Measurements from ENCODE around the gene EXOSC10. TPM values are rescaled to one million over a fixed set of nuclear protein-coding genes. Genes with fewer than 3 reads are reported as not detected.

EXOSC10 gene
- total and polyA plus RNA-seq, 9 of the 15 experiments (the other 6 are each of a cell fraction or from before 2014, with no cell fraction given) = 23.4 to 150 (median 105) TPM

DNA sequence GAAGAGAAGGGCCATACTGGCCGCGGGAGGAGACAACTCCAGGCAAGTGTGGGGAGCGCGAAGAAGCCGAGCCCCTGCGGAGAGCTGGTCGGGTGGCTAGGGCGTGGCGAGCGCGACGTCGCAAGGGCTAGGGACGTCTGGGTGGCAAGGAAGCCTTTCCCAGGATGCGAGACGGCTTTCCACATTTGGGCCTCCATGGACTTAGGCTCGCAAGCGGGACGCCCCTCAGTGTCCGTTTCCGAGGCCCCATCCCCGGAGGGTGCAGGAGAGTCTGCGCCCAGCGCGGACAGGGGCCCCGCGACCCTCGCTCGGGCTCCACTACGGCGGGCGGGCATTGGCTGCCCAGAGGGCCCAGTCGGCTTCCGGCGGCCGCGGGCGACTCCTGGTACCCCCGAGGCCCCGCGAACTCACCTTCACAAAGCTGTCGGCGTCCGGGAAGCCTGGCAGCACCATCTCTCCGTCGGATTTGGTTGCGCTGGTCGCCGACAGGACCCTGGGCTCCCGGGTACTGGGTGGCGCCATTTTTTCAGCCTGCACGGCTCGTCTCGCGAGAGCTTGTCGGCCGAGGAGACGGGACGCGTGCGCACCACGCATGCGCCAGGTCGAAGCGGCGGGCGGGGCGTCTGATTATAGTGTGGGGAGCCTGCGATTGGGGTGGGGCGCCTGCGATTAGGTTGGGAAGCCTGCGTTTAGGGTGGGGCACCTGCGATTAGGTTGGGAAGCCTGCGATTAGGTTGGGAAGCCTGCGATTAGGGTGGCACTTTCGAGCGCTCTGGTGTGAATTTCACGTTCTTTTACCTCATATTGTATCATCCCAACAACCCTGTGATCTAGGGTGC is at the start of gene EXOSC10 (continued):
- 0 out of 4 replicates have a peak, but pooled peaks of 1 of the 2 experiments have one; percentile 78 for TF ChIP-seq HDAC1 (IDR thresholded peaks at IDR 0.05)
- TF ChIP-seq HNRNPLL (IDR thresholded peaks at IDR 0.05; ENCODE audit: low read depth, low read length, poor library complexity, severe bottlenecking) = peak; percentile 51
- TF ChIP-seq SP1 (CRISPR knock-in tag; IDR thresholded peaks at IDR 0.05) = peak; percentile 43; the same call in 1 of the 2 replicates
- TF ChIP-seq KAT8 (IDR thresholded peaks at IDR 0.05; ENCODE audit: low read depth) = no peak
- no peak for TF ChIP-seq ETV6 (IDR thresholded peaks at IDR 0.05; ENCODE audit: borderline replicate concordance in 1 of 2, low read depth in 2 of 2, low read length in 1 of 2)
- TF ChIP-seq ETV6 (CRISPR knock-in tag; IDR thresholded peaks at IDR 0.05; ENCODE audit: borderline replicate concordance) = no peak
- TF ChIP-seq OTX1 (CRISPR knock-in tag; IDR thresholded peaks at IDR 0.05) = peak; percentile 57; the same call in 1 of the 2 replicates
- TF ChIP-seq SIN3B (IDR thresholded peaks at IDR 0.05; ENCODE audit: low read depth) = peak; percentile 96
- TF ChIP-seq ZNF699 (CRISPR knock-in tag; IDR thresholded peaks at IDR 0.05; ENCODE audit: insufficient replicate concordance) = no peak
- 0 out of 2 replicates have a peak, but pooled peaks have one; percentile 30 for TF ChIP-seq TCF7 (IDR thresholded peaks at IDR 0.05; ENCODE audit: borderline replicate concordance)
- TF ChIP-seq EWSR1 (IDR thresholded peaks at IDR 0.05; ENCODE audit: borderline replicate concordance, low read depth, partially characterized antibody) = no peak
- TF ChIP-seq HSF4 (CRISPR knock-in tag; IDR thresholded peaks at IDR 0.05; ENCODE audit: borderline replicate concordance) = no peak
- TF ChIP-seq RFX7 (CRISPR knock-in tag; IDR thresholded peaks at IDR 0.05) = no peak
- TF ChIP-seq, protein P1, sequence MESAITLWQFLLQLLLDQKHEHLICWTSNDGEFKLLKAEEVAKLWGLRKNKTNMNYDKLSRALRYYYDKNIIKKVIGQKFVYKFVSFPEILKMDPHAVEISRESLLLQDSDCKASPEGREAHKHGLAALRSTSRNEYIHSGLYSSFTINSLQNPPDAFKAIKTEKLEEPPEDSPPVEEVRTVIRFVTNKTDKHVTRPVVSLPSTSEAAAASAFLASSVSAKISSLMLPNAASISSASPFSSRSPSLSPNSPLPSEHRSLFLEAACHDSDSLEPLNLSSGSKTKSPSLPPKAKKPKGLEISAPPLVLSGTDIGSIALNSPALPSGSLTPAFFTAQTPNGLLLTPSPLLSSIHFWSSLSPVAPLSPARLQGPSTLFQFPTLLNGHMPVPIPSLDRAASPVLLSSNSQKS (CRISPR knock-in tag; IDR thresholded peaks at IDR 0.05) = no peak
- TF ChIP-seq, protein P2, sequence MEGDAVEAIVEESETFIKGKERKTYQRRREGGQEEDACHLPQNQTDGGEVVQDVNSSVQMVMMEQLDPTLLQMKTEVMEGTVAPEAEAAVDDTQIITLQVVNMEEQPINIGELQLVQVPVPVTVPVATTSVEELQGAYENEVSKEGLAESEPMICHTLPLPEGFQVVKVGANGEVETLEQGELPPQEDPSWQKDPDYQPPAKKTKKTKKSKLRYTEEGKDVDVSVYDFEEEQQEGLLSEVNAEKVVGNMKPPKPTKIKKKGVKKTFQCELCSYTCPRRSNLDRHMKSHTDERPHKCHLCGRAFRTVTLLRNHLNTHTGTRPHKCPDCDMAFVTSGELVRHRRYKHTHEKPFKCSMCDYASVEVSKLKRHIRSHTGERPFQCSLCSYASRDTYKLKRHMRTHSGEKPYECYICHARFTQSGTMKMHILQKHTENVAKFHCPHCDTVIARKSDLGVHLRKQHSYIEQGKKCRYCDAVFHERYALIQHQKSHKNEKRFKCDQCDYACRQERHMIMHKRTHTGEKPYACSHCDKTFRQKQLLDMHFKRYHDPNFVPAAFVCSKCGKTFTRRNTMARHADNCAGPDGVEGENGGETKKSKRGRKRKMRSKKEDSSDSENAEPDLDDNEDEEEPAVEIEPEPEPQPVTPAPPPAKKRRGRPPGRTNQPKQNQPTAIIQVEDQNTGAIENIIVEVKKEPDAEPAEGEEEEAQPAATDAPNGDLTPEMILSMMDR (IDR thresholded peaks at IDR 0.05 in 2 of 3, conservative IDR thresholded peaks at IDR 0.05 in 1 of 3; ENCODE audit: insufficient read depth in 2 of 3, low read depth in 1 of 3, low read length in 3 of 3) = no peak
- TF ChIP-seq KLF1 (tag; IDR thresholded peaks at IDR 0.05) = peak; percentile 83
- no peak for TF ChIP-seq GATAD2B (IDR thresholded peaks at IDR 0.05; ENCODE audit: borderline replicate concordance)
- no peak for TF ChIP-seq XRCC3 (IDR thresholded peaks at IDR 0.05)
- TF ChIP-seq JUND (IDR thresholded peaks at IDR 0.05; ENCODE audit: borderline replicate concordance, low read depth, low read length) = no peak; the same call in 1 of the 2 replicates
- no peak; the same call in 2 of the 3 replicates for TF ChIP-seq JUND (tag; IDR thresholded peaks at IDR 0.05; ENCODE audit: borderline replicate concordance, low read depth, low read length)
- no peak for TF ChIP-seq HEY1 (CRISPR knock-in tag; IDR thresholded peaks at IDR 0.05; ENCODE audit: borderline replicate concordance)
- TF ChIP-seq GATAD2A (IDR thresholded peaks at IDR 0.05) = 0 out of 2 replicates have a peak, but pooled peaks have one; percentile 48
- TF ChIP-seq ZNF561 (CRISPR knock-in tag; conservative IDR thresholded peaks at IDR 0.05) = no peak
- TF ChIP-seq ZNF766 (CRISPR knock-in tag; conservative IDR thresholded peaks at IDR 0.05) = no peak

Measured in K562 (cell line).